ENCODE measurements around the gene USP10.

Gene USP10

GRCh38 chr16:84753412-84754326 lies 53.9 kb downstream of the USP10 start:
- no peak overlapping the region for H3K4me3 ChIP-seq (ENCODE audit: control insufficient read depth, low read depth, low read length)
- no peak for TF ChIP-seq CTCF (conservative IDR thresholded peaks at IDR 0.05; ENCODE audit: control insufficient read depth, insufficient read depth, low read depth, low read length)
- DNase-seq (ENCODE audit: low read depth) = peak; percentile 37

- peak; percentile 79 for TF ChIP-seq CTCF (conservative IDR thresholded peaks at IDR 0.05; ENCODE audit: control insufficient read depth, insufficient read depth, low read depth, low read length)
- no peak overlapping the region for H3K4me3 ChIP-seq (ENCODE audit: control insufficient read depth, low read depth, low read length)
- DNase-seq (ENCODE audit: low read depth) = peak; percentile 94
Observed at GRCh38 chr16:84754353-84754856, 54.6 kb downstream of the USP10 start.

- H3K4me3 ChIP-seq (ENCODE audit: control insufficient read depth, low read depth, low read length) = no peak overlapping the region
- no peak for DNase-seq (ENCODE audit: low read depth)
- no peak for TF ChIP-seq CTCF (conservative IDR thresholded peaks at IDR 0.05; ENCODE audit: control insufficient read depth, insufficient read depth, low read depth, low read length)
Observed at GRCh38 chr16:84754956-84755672, 55.3 kb downstream of the USP10 start.

- H3K4me3 ChIP-seq (ENCODE audit: control insufficient read depth, low read depth, low read length) = no peak overlapping the region
- TF ChIP-seq CTCF (conservative IDR thresholded peaks at IDR 0.05; ENCODE audit: control insufficient read depth, insufficient read depth, low read depth, low read length) = no peak
- no peak for DNase-seq (ENCODE audit: low read depth)
Observed at GRCh38 chr16:84756830-84757229, 57.0 kb downstream of the USP10 start.

- no peak overlapping the region for H3K4me3 ChIP-seq (ENCODE audit: control insufficient read depth, low read depth, low read length)
- DNase-seq (ENCODE audit: low read depth) = no peak
- TF ChIP-seq CTCF (conservative IDR thresholded peaks at IDR 0.05; ENCODE audit: control insufficient read depth, insufficient read depth, low read depth, low read length) = no peak
Observed at GRCh38 chr16:84758627-84759026, 58.8 kb downstream of the USP10 start.

GRCh38 chr16:84759061-84759460 lies 59.3 kb downstream of the USP10 start:
- H3K4me3 ChIP-seq (ENCODE audit: control insufficient read depth, low read depth, low read length) = no peak overlapping the region
- DNase-seq (ENCODE audit: low read depth) = no peak
- TF ChIP-seq CTCF (conservative IDR thresholded peaks at IDR 0.05; ENCODE audit: control insufficient read depth, insufficient read depth, low read depth, low read length) = no peak
